Activated T-cell treated with anti-CD3 and anti-CD28 coated beads, Interleukin-2, amount 50 U/mL, for 4 hours (primary cell): ENCODE measurements around the gene GMPR. TPM values are rescaled to one million over a fixed set of nuclear protein-coding genes. Genes with fewer than 3 reads are reported as not detected.

Experiments
- ATAC-seq, 2 donors: fragments of 200-7000 bp; cut with Tn5 transposase; one replicate each; pipeline ENCODE4 v1.10.0; 2021
- DNase-seq: peaks from one replicate; pipeline ENCODE4 v3.0.0-alpha.2; 2020
- H3K27me3 Mint-ChIP-seq: one replicate; pipeline ENCODE4 v1.8.0; 2021; ENCODE audit warnings: low read depth, mixed read lengths
- H3K36me3 Mint-ChIP-seq: one replicate; pipeline ENCODE4 v1.8.0; 2022; ENCODE audit warnings: mixed read lengths; ENCODE audit not compliant: insufficient read depth
- H3K4me1 Mint-ChIP-seq: one replicate; pipeline ENCODE4 v1.8.0; 2021; ENCODE audit warnings: low read depth, mixed read lengths
- H3K4me3 Mint-ChIP-seq: one replicate; pipeline ENCODE4 v1.8.0; 2021; ENCODE audit warnings: mild to moderate bottlenecking, moderate library complexity, mixed read lengths
- H3K9me3 Mint-ChIP-seq: one replicate; pipeline ENCODE4 v1.8.0; 2021; ENCODE audit warnings: mixed read lengths
- total RNA-seq, 3 donors: library from RNA; stranded (reverse); gene quantifications; one replicate each; pipeline ENCODE4 v1.2.1, GENCODE V29; 2021

The GMPR gene
- total RNA-seq, 3 donors from 2014 or later, result 0.38 to 1.2 (median 0.58) TPM

GRCh38 chr6:16336056-16336818 lies 97.8 kb downstream of the GMPR start:
- Mint-ChIP-seq H3K36me3 (no peaks in the 10 kb centered on the region), H3K9me3 (no peaks in the 10 kb centered on the region), H3K4me1 (no peaks in the 10 kb centered on the region), H3K27me3 (no peaks in the 10 kb centered on the region), H3K4me3 (no peak overlapping the region)
- ATAC-seq (no peak), DNase-seq (no peak)

GRCh38 chr6:16336911-16337294 lies 98.5 kb downstream of the GMPR start:
- ATAC-seq (no peak), DNase-seq (no peak)
- Mint-ChIP-seq H3K27me3 (no peaks in the 10 kb centered on the region), H3K9me3 (no peaks in the 10 kb centered on the region), H3K36me3 (no peaks in the 10 kb centered on the region), H3K4me1 (no peaks in the 10 kb centered on the region), H3K4me3 (no peak overlapping the region)

- Mint-ChIP-seq H3K4me3 (no peak overlapping the region), H3K27me3 (no peaks in the 10 kb centered on the region), H3K9me3 (no peaks in the 10 kb centered on the region), H3K4me1 (peaks cover 2% of the 10 kb centered on the region), H3K36me3 (no peaks in the 10 kb centered on the region)
- ATAC-seq (no peak), DNase-seq (no peak)
These were observed 99.0 kb downstream of the GMPR start for GRCh38 chr6:16337295-16337975.

GRCh38 chr6:16338577-16339264 lies 100.3 kb downstream of the GMPR start:
- Mint-ChIP-seq H3K9me3 (no peaks in the 10 kb centered on the region), H3K4me1 (peaks cover 5% of the 10 kb centered on the region), H3K36me3 (peaks cover 2% of the 10 kb centered on the region), H3K4me3 (no peak overlapping the region), H3K27me3 (no peaks in the 10 kb centered on the region)
- no peak for DNase-seq
- no peak for ATAC-seq

- no peaks in the 10 kb centered on the region for H3K9me3 Mint-ChIP-seq
- H3K4me1 Mint-ChIP-seq, result peaks cover 5% of the 10 kb centered on the region
- H3K36me3 Mint-ChIP-seq, result peaks cover 4% of the 10 kb centered on the region
- ATAC-seq (no peak), DNase-seq (no peak)
- no peaks in the 10 kb centered on the region for H3K27me3 Mint-ChIP-seq
- H3K4me3 Mint-ChIP-seq, result no peak overlapping the region
These were observed 100.8 kb downstream of the GMPR start for GRCh38 chr6:16339265-16339587.

- DNase-seq, result no peak
- peaks cover 5% of the 10 kb centered on the region for H3K4me1 Mint-ChIP-seq
- no peaks in the 10 kb centered on the region for H3K9me3 Mint-ChIP-seq
- no peak for ATAC-seq
- H3K4me3 Mint-ChIP-seq, result no peak overlapping the region
- no peaks in the 10 kb centered on the region for H3K27me3 Mint-ChIP-seq
- peaks cover 7% of the 10 kb centered on the region for H3K36me3 Mint-ChIP-seq
These were observed 105.2 kb downstream of the GMPR start for GRCh38 chr6:16343593-16343992.

GRCh38 chr6:16344756-16345155 lies 106.4 kb downstream of the GMPR start:
- H3K36me3 Mint-ChIP-seq, result peaks cover 7% of the 10 kb centered on the region
- no peak for ATAC-seq
- no peak for DNase-seq
- no peak overlapping the region for H3K4me3 Mint-ChIP-seq
- H3K4me1 Mint-ChIP-seq, result peaks cover 5% of the 10 kb centered on the region
- H3K27me3 Mint-ChIP-seq, result no peaks in the 10 kb centered on the region
- no peaks in the 10 kb centered on the region for H3K9me3 Mint-ChIP-seq

Other genes with a start within 250 kb of the GMPR start
- 10 to 100 TPM; 12.7 to 16.6 (median 13.9) TPM for gene MYLIP, start 109.5 kb upstream of the GMPR start, total RNA-seq